Peyer's patch (tissue), 4 donors: Measurements from ENCODE around the gene EVI2A.

ENCODE experiments used
- POLR2A ChIP-seq, 2 donors: fragments of 450-650 bp; IDR thresholded peaks; one replicate each; pipeline ENCODE4 v1.5.1; 2017; ENCODE audit warnings: antibody characterized with exemption in 2 of 2, mild to moderate bottlenecking in 2 of 2, moderate library complexity in 2 of 2
- TF ChIP-seq, protein P1 (sequence below), 6 experiments: fragments of 450-650 bp in 4 of 6; fragments of 200-600 bp in 2 of 6; sonication (generic) in 1 of 6; IDR thresholded peaks; one replicate each; pipeline ENCODE4 v1.5.1; 2017 to 2019; ENCODE audit warnings: antibody characterized with exemption in 6 of 6, mild to moderate bottlenecking in 3 of 6, moderate library complexity in 1 of 6

DNA sequence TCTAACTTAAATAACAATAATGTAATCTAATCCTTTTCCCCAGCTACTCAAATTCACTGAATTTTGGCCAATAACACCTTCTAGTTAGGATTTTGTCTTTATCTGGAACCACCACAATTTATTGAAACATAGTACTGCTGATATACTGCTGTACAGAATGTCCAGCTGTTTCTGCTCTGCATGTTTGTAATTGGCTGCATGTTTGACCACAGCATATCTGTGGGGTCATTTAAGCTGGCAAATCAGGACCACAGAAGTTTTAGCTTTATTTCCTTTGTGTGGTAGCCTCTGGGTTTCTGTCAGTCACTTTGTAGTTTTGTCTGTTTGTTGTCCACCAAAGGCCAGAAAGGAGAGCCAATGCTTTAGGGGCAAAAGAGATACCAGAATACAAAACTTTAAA is 47.8 kb upstream of the EVI2A start:
- TF ChIP-seq, protein P1, sequence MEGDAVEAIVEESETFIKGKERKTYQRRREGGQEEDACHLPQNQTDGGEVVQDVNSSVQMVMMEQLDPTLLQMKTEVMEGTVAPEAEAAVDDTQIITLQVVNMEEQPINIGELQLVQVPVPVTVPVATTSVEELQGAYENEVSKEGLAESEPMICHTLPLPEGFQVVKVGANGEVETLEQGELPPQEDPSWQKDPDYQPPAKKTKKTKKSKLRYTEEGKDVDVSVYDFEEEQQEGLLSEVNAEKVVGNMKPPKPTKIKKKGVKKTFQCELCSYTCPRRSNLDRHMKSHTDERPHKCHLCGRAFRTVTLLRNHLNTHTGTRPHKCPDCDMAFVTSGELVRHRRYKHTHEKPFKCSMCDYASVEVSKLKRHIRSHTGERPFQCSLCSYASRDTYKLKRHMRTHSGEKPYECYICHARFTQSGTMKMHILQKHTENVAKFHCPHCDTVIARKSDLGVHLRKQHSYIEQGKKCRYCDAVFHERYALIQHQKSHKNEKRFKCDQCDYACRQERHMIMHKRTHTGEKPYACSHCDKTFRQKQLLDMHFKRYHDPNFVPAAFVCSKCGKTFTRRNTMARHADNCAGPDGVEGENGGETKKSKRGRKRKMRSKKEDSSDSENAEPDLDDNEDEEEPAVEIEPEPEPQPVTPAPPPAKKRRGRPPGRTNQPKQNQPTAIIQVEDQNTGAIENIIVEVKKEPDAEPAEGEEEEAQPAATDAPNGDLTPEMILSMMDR (IDR thresholded peaks at IDR 0.05) = no peak
- no peak for TF ChIP-seq POLR2A (IDR thresholded peaks at IDR 0.05)
